NB4 (cell line): Measurements from ENCODE around the gene MEGF10.

Experiments used
- CTCF ChIP-seq: IDR thresholded peaks from one replicate; pipeline ENCODE4 v1.5.1; 2012; ENCODE audit warnings: low read depth, low read length
- MAX ChIP-seq: IDR thresholded peaks from 2 replicates; pipeline ENCODE4 v1.6.1; 2011; ENCODE audit warnings: low read depth, low read length

GRCh38 chr5:127313847-127314473, 23.4 kb downstream of the MEGF10 start:
- TF ChIP-seq CTCF (peak; percentile 75), MAX (no peak)
